ENCODE data around the gene AZGP1.
"Not testable (repeated sequence)": the region's sequence is repeated elsewhere in the genome, so short reads cannot be mapped to it uniquely, and the experiment has no call there.

Gene AZGP1

GRCh38 chr7:99987846-99988245, 12.0 kb upstream of the AZGP1 start:
- DNase-seq (ENCODE audit: low read depth in 2 of 2), result no peak
- H3K4me3 ChIP-seq (replicated peaks in 1 of 2; ENCODE audit: low read depth in 2 of 2, low read length in 2 of 2), result no peak overlapping the region
- no peak for TF ChIP-seq CTCF (IDR thresholded peaks at IDR 0.05; ENCODE audit: low read depth, low read length)

GRCh38 chr7:99987306-99987705, 11.5 kb upstream of the AZGP1 start:
- not testable (repeated sequence) for H3K4me3 ChIP-seq (replicated peaks in 1 of 2; ENCODE audit: low read depth in 2 of 2, low read length in 2 of 2); DNase-seq (ENCODE audit: low read depth in 2 of 2)

- no peak overlapping the region for H3K4me3 ChIP-seq (replicated peaks in 1 of 2; ENCODE audit: low read depth in 2 of 2, low read length in 2 of 2)
- DNase-seq (ENCODE audit: low read depth in 2 of 2), result no peak
- TF ChIP-seq CTCF (IDR thresholded peaks at IDR 0.05; ENCODE audit: low read depth, low read length), result no peak
These were observed 8.8 kb upstream of the AZGP1 start for GRCh38 chr7:99984593-99984992.

- not testable (repeated sequence) for H3K4me3 ChIP-seq (replicated peaks in 1 of 2; ENCODE audit: low read depth in 2 of 2, low read length in 2 of 2); DNase-seq (ENCODE audit: low read depth in 2 of 2)
These were observed 5.2 kb upstream of the AZGP1 start for GRCh38 chr7:99981066-99981465.

- H3K4me3 ChIP-seq (replicated peaks in 1 of 2; ENCODE audit: low read depth in 2 of 2, low read length in 2 of 2); DNase-seq (ENCODE audit: low read depth in 2 of 2): not testable (repeated sequence)
These were observed 4.6 kb upstream of the AZGP1 start for GRCh38 chr7:99980448-99980872.

- not testable (repeated sequence) for H3K4me3 ChIP-seq (replicated peaks in 1 of 2; ENCODE audit: low read depth in 2 of 2, low read length in 2 of 2)
- peak; percentile 44 for TF ChIP-seq CTCF (IDR thresholded peaks at IDR 0.05; ENCODE audit: low read depth, low read length)
- DNase-seq (ENCODE audit: low read depth in 2 of 2), result peak in 1 of 2 donors; percentile 38
These were observed 4.0 kb upstream of the AZGP1 start for GRCh38 chr7:99979814-99980225.

- H3K4me3 ChIP-seq (replicated peaks in 1 of 2; ENCODE audit: low read depth in 2 of 2, low read length in 2 of 2), result no peak overlapping the region
- no peak for TF ChIP-seq CTCF (IDR thresholded peaks at IDR 0.05; ENCODE audit: low read depth, low read length)
- DNase-seq (ENCODE audit: low read depth in 2 of 2), result no peak
These were observed 795 bp upstream of the AZGP1 start for GRCh38 chr7:99976626-99977025.

- no peak for DNase-seq (ENCODE audit: low read depth in 2 of 2)
- no peak overlapping the region for H3K4me3 ChIP-seq (replicated peaks in 1 of 2; ENCODE audit: low read depth in 2 of 2, low read length in 2 of 2)
- TF ChIP-seq CTCF (IDR thresholded peaks at IDR 0.05; ENCODE audit: low read depth, low read length), result no peak
These were observed 1.1 kb downstream of the AZGP1 start for GRCh38 chr7:99974681-99975080.

- not testable (repeated sequence) for H3K4me3 ChIP-seq (replicated peaks in 1 of 2; ENCODE audit: low read depth in 2 of 2, low read length in 2 of 2); DNase-seq (ENCODE audit: low read depth in 2 of 2)
These were observed 2.0 kb downstream of the AZGP1 start for GRCh38 chr7:99973817-99974216.
